GM19025 (cell line): ENCODE measurements around the gene SEL1L2.
"Not testable (repeated sequence)": the region's sequence is repeated elsewhere in the genome, so short reads cannot be mapped to it uniquely, and the experiment has no call there.

Experiments
- ATAC-seq: cut with Tn5 transposase; IDR thresholded peaks from one replicate; pipeline ENCODE4 v1.9.1; 2021; ENCODE audit warnings: mild to moderate bottlenecking, low read depth, moderate library complexity; ENCODE audit not compliant: unreplicated experiment

The SEL1L2 gene

GRCh38 chr20:13990465-13990864, at the start of gene SEL1L2:
TSS of gene SEL1L2 (minus strand) at chr20:13990614. CDS start at chr20:13990534, 80 bp downstream.
- no peak for ATAC-seq

GRCh38 chr20:14036567-14036966, 46.2 kb upstream of the SEL1L2 start:
- ATAC-seq: no peak

GRCh38 chr20:14033310-14033709, 42.9 kb upstream of the SEL1L2 start:
- ATAC-seq: no peak

- no peak for ATAC-seq
These were observed 40.6 kb upstream of the SEL1L2 start for GRCh38 chr20:14030991-14031390.

- ATAC-seq: no peak
These were observed 22.3 kb upstream of the SEL1L2 start for GRCh38 chr20:14012671-14013070.

GRCh38 chr20:14009208-14009607, 18.8 kb upstream of the SEL1L2 start:
- ATAC-seq: no peak

GRCh38 chr20:14005996-14006395, 15.6 kb upstream of the SEL1L2 start:
- no peak for ATAC-seq

GRCh38 chr20:14000917-14001316, 10.5 kb upstream of the SEL1L2 start:
- no peak for ATAC-seq

GRCh38 chr20:13996265-13996664, 5.9 kb upstream of the SEL1L2 start:
- ATAC-seq: no peak

GRCh38 chr20:13995841-13996240, 5.4 kb upstream of the SEL1L2 start:
- ATAC-seq: no peak

- no peak for ATAC-seq
These were observed 4.8 kb upstream of the SEL1L2 start, which contains the start of gene MACROD2 for GRCh38 chr20:13995086-13995665. TSS of gene MACROD2 (plus strand) at chr20:13995516.

GRCh38 chr20:13991955-13992354, 1.5 kb upstream of the SEL1L2 start:
- not testable (repeated sequence) for ATAC-seq

- ATAC-seq: no peak
These were observed 897 bp upstream of the SEL1L2 start for GRCh38 chr20:13991311-13991710.

- ATAC-seq: no peak
These were observed 6.2 kb downstream of the SEL1L2 start for GRCh38 chr20:13984211-13984610.

GRCh38 chr20:13960525-13960924, 29.9 kb downstream of the SEL1L2 start:
- no peak for ATAC-seq

- no peak for ATAC-seq
These were observed 30.3 kb downstream of the SEL1L2 start for GRCh38 chr20:13960119-13960518.

- no peak for ATAC-seq
These were observed 37.2 kb downstream of the SEL1L2 start for GRCh38 chr20:13953227-13953626.

- no peak for ATAC-seq
These were observed 42.7 kb downstream of the SEL1L2 start for GRCh38 chr20:13947719-13948118.

- no peak for ATAC-seq
These were observed 49.4 kb downstream of the SEL1L2 start for GRCh38 chr20:13941031-13941430.

- ATAC-seq: no peak
These were observed 53.4 kb downstream of the SEL1L2 start for GRCh38 chr20:13936781-13937576.

GRCh38 chr20:13934992-13935894, 55.2 kb downstream of the SEL1L2 start:
- ATAC-seq: no peak
